ENCODE measurements around the gene TMEM45A.
"Not testable (repeated sequence)": the region's sequence is repeated elsewhere in the genome, so short reads cannot be mapped to it uniquely, and the experiment has no call there.

Gene TMEM45A, protein sequence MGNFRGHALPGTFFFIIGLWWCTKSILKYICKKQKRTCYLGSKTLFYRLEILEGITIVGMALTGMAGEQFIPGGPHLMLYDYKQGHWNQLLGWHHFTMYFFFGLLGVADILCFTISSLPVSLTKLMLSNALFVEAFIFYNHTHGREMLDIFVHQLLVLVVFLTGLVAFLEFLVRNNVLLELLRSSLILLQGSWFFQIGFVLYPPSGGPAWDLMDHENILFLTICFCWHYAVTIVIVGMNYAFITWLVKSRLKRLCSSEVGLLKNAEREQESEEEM

DNA sequence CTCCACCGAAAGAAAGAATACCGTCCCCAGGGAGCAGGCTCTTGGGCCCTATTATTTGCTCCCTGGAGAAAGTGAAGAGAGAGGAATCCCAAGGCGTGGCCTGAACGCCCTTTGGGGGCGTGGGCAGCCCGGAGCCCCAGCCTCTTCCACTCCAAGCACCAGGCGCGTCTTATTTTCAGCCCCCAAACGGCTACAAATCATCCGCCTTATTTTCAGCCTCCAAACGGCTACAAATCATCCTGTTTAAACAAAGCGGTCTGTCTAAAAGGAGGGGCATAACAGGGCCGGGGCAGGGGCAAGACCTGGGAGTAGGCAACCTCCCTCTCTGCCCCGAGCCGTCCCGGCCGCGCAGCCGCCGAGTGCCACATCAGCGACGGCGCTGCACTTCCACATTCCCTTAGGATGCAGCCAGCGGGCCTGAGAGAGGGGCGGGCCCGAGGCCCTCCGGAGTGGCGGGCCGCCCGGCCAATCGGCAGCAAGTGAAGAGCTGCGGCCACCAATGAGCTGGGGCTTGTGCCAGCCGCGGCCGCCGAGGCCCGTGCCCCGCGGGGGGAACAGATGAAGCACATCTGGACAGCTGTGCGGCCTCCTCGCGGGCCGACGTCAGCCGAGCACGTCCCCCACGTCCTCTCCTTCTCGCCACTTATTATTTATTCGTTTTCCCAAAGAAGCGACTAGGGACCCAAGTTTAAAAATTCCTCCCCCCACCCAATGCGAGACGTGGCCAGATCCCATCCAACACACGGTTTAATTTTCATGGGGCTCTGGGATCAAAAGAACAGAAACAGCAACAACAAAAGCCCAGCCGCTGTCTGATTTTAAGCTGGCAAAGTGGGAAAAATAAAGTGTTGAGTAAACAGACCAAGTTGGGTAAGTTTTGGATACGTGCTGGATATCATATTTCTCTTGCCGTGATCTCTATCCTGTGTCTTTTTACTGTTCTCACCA, at the start of gene TMEM45A:
Gene TMEM45A, plus strand, starts transcription at position 561 of the 948 bp plus-strand sequence. CDS start 62,593 bp downstream, outside the sequence.
- DNase-seq = peak; percentile 86

DNA sequence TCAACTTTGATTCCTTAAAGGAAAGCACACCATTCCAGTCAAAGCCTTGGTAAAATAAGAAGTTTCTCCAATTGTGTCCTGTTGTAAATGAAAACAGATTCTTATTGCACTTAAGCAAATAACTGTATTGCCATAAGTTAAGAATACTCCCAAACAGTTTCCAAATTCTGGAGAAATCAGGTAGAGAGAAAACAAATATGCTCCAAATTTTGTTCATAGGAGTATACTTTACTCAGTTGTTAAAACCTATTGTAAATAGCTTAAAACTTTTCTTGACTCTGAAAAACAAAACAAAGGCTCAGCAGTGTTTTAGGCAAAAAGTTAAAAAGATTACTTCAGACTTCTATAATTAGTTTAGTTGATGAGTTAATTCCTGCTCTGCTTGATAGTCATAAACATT, 48.7 kb upstream of the TMEM45A start:
- no peak for DNase-seq

DNA sequence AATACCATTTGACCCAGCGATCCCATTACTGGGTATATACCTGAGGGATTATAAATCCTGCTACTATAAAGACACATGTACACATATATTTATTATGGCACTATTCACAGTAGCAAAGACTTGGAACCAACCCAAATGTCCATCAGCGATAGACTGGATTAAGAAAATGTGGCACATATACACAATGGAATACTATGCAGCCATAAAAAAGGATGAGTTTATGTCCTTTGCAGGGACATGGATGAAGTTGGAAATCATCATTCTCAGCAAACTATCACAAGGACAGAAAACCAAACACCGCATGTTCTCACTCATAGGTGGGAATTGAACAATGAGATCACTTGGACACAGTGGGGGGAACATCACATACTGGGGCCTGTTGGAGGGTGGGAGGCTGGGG, 45.4 kb upstream of the TMEM45A start:
- DNase-seq = not testable (repeated sequence)

DNA sequence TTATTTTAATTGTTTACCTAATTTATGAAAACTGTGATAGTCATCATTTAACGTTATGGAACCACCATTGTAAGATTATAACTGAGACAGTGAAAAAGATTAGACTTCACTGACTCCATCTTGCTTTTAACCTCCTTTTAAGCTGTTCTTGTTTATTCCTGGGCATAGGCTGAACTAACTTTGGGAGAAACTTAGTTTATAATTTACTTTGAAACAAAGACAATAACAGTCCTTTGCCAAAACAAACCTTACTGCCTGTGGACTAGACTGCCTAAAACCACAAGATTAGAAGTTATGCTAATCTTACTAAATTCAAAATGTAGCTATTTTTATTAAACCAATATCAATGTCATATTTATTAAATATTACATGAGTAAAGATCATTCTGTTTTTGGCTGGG, 44.3 kb upstream of the TMEM45A start:
- DNase-seq = no peak

DNA sequence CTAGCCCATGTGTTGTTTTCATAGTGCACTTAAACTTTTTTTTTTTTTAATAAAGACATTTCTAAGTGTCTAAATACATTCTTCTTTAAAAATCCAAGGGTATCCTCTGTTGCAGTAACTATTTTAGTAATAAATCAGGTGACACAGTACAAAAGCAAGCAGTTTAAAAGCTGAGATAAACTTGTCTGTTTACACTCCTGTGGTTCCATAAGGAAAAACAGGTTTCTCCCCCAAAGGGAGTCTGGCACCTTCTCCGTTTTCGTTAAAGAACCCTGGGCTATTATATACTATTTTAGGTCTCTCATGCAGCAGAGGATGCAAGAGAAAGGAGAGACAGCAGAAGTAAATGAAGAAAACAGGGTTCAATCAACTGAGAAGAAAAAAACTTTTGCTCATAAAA, 43.2 kb upstream of the TMEM45A start:
- DNase-seq = no peak

DNA sequence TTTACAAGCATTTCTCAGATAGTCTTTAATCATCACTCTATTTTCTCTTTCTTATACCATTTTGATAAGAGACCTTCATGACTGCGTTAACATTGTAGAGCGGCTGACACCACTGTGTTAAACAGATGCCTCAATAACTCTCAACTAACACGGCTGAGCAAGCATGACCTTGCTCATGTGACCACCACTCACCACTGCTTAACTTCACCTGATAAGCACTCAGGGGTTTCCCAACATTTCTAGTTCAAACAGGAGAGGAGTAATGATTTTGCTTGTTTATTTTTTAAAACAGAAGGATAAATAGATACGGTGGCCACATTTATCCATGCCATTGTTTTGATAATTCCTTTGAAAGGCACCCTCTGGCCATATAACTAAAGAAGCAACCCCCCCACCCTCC, 37.7 kb upstream of the TMEM45A start:
- no peak for DNase-seq

DNA sequence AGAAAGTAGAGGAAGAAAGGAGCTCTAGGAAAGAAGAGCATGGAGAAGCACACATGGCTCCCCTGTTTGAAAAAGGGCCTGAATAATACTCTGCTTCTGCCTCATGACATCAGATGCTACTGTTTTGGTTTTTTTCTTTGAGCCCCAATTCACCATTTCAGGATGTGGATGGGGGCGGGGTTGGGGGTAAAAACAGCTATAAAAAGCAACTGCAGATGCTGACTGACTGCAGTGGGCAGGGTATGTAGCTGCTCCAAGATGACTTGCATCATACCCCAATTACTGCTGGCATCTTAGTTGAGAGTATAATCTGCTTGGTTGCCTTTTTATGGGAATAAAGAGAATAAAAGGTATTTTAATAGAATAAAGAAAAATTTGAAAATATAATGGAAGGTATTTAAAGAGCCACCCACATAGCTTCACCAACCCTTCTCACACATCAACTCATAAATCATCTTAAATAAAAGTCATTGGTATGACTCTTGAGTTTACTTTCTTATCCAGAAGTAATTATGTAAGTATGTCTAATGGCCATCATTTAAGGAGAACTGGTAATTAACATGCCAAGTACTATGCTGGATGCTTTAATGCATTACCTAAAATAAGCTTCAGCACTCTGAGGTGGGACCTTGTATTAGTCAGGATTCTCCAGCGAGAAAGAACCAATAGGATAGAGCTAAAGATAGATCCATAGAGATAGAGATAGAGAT, 36.4 kb upstream of the TMEM45A start:
- DNase-seq = no peak

DNA sequence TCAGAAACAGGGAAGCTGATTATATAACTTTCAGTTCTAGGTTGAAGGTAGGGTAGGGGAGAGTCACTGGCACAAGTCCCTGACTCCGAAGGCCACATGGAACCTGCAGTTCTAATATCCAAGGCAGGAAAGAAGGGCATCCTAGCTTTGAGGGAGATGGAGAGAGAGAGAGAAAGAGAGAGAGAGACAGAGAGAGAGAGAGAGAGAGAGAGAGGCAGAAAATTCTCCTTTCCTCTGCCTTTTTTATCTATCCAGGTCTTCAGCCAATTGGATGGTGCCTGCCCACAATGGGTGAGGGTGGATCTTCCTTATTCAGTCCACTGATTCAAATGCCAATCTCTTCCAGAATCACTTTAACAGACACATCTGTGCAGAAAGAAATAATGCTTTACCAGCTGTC, 35.7 kb upstream of the TMEM45A start:
- DNase-seq = no peak

DNA sequence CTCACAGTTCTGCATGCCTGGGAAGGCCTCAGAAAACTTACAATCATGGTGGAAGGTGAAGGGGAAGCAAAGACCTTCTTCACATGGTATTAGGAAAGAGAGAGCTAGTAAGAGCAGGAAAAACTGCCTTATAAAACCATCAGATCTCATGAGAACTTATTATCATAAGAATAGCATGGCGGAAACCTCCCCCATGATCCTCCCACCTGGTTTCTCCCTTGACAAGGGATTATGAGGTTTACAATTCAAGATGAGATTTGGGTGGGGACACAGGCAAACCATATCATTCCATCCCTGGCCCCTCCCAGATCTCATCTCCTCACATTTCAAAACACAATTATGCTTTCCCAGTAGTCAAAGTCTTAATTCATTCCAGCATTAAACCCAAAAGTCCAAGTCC, 34.6 kb upstream of the TMEM45A start:
- no peak for DNase-seq

DNA sequence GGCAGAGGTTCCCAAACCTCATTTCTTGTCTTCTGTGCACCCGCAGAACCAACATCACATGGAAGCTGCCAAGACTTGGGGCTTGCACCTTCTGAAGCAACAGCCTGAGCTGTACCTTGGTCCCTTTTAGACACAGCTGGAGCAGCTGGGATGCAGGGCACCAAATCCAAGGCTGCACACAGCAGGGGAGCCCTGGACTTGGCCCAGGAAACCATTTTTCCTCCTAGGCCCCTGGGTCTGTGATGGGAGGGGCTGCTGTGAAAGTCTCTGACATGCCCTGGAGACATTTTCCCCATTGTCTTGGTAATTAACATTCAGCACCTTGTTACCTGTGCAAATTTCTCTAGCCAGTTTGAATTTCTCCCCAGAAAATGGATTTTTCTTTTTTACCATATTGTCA, 33.6 kb upstream of the TMEM45A start:
- DNase-seq = no peak

DNA sequence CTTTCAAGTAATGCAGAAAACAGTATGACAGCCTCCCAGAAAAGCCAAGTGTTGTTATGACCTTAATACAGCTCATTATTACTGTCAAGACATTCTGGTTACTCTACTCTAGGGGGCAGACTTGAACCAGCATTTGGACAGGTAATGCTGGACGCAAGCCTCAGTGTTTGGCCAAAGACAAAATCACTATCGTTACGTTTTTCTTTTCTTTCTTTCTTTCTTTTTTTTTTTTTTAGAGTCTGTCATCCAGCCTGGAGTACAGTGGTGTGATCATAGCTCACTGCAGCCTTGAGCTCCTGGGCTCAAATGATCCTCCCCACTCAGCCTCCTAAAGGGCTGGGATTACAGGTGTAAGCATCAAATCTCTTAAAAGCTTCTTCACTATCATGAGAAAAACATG, 29.4 kb upstream of the TMEM45A start:
- DNase-seq = peak; percentile 37

DNA sequence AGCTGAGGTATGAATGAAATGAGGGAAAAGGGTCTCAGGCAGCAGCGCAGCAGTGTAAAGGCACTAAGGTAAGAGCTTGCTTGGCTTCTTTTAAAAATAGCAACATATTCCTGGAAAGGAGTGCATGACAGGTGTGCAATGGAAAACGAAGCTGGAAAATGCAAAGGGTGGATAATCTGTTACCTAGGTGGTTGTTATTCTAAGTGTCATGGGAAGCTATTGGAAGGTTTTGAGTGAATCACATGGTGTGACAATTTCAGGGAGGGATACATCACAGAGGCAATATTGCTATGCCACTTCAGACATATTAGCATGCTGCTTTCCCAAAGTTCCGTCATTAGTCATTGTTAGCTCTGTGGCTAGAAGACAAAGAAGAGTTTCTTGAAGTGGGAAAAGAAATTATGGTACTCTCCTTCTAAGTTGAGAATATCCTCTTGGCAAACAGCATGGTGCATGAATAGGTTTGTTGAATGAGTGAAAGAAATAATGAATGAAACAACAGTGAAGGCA, 28.7 kb upstream of the TMEM45A start:
- DNase-seq = no peak

DNA sequence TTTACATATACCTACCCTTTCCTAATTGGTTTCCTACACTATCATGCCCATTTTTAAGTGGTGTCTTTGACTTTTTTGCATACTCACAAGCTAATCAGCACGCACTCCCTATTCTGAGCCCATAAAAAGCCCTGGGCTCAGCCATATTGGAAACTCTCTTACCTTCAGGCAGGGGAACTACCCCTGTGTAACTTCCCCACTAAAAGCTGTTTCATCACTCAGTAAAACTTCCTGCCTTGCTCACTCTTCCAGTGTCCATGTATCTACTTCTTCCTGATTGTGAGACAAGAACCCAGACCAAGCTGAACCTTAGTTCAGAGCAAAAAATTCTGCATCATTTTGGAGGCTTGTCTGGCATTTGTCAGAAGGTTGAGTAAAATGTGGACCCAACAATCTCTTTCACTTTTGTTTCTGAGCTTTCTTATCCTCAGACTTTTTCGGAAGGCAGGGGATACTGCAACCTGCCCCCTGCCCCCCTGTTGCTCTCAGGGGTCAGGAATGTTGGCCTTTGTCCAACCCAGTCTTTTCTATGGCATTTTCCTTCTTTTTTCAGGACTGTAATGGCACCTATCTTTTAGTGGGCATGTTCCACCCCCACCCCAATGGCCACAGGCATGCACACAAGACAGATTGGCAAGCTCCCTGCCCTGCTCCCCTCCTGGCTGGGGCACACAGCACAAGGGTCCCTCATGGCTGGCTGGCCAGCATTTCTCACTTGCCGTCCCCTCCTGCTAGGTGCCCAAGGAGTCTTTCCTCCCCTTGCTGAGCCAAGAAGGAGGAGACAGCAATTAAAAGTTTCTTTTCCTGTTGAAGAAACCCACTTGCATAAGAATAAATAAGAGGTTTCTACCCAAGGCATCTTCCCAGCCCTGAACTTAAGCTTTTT, 26.3 kb upstream of the TMEM45A start:
- DNase-seq = no peak

DNA sequence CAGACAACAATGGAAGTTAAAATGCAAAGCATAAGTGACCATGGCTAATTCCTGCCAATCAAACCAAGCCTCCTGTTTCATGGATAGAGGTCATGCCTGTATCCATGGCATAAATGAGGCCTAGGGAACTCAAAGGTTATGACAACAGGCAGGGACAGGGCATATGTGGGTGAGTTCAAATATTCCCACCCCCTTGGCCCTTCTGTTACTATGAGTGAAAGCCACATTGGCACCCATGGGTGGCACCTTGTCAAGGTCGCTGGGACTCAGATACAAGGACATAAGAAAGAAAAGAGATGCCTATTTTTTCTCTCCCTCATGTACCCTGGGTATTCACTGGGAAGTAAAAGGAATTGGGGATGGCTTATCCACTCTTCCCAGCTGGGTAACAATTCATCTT, 25.3 kb upstream of the TMEM45A start:
- DNase-seq = no peak

DNA sequence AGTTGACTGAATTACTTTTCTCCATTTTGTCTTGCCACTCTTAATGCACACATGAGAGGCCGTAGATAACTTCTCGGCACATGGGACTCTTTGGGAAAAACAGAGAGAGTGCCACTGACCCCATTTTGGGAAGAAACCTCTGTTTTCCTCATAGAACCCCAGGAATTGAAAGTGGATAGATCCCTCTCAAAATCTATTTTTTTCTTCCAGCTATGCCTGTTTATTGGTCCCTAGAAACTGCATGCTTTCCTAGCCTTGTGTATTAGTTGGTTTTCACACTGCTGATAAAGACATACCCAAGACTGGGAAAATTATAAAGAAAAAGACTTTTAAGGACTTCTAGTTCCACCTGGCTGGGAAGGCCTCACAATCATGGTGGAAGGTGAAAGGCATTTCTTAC, 23.7 kb upstream of the TMEM45A start:
- DNase-seq = no peak

DNA sequence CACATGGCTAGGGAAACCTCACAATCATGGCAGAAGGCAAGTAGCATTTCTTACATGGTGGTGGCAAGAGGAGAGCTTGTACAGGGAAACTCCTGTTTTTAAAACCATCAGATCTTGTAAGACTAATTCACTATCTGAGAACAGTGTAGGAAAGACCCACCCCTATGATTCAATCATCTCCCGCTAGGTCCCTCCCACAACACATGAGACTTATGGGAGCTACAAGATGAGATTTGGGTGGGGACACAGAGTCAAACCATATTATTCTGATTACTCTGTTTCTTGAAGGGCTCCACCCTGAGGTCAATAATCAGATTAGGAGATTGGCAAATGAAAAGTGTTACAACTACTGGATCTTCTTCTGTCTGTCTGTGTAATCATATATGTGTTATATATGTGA, 21.5 kb upstream of the TMEM45A start:
- no peak for DNase-seq

DNA sequence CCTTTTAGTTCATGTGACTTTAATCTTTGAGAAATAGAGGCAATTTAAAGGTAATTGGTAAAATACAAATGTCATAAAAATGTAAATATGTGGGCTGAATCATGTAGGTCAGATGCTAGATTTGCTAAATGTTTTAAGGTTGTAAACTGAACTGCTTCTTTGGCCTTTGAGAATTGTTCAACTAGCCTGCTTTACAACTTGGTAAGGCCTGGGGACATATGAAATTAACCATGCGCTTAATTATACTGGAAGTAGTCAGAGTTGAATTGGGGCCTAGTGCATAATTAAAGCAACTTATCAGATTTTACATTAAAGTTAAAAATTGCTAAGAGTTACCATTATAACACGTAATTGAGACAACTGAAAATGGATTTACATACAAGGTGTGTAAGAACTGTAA, 21.0 kb upstream of the TMEM45A start:
- no peak for DNase-seq

DNA sequence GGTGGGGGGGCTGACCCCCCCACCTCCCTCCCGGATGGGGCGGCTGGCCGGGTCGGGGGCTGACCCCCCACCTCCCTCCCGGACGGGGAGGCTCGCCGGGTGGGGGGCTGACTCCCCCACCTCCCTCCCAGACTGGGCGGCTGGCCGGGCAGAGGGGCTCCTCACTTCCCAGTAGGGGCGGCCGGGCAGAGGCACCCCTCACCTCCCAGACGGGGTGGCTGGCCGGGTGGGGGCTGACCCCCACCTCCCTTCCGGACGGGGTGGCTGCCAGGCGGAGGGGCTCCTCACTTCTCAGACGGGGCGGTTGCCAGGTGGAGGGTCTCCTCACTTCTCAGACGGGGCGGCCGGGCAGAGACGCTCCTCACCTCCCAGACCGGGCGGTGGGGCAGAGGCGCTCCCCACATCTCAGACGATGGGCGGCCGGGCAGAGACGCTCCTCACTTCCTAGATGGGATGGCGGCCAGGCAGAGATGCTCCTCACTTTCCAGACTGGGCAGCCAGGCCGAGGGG, 14.5 kb upstream of the TMEM45A start:
- DNase-seq = not testable (repeated sequence)

DNA sequence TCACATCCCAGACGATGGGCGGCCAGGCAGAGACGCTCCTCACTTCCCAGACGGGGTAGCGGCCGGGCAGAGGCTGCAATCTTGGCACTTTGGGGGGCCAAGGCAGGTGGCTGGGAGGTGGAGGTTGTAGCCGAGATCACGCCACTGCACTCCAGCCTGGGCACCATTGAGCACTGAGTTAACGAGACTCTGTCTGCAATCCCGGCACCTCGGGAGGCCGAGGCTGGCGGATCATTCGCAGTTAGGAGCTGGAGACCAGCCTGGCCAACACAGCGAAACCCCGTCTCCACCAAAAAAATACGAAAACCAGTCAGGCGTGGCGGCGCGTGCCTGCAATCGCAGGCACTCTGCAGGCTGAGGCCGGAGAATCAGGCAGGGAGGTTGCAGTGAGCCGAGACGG, 13.9 kb upstream of the TMEM45A start:
- DNase-seq = not testable (repeated sequence)

DNA sequence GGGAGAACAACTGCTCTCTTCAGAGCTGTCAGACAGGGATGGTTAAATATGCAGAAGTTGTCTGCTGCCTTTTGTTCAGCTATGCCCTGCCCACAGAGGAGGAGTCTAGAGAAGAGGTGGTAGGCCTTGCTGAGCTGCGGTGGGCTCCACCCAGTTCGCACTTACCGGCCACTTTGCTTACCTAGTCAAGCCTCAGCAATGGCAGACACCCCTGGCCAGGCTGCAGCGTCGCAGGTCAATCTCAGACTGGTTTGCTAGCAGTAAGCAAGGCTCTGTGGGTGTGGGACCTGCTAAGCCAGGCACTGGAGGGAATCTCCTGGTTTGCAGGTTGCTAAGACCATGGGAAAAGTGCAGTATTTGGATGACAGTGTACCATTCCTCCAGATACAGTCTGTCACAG, 12.3 kb upstream of the TMEM45A start:
- DNase-seq = no peak

DNA sequence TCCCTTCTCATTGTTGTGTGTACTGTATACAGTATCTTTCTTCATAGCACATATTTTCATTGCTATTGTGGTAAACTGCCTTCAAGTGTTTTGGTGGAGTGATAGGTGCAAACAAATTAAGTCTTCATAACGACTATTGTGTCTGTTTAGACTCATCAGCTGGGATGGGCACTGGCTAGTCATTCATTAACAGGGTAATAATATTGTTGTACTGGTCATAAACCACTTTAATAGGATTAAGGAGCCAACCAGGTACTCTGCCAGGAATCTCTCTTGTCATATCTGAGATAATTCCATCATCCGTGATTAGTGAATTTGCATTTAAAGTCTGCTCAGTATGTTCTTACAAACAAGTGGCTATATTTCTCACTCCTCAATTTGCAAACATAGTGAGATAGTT, 10.2 kb upstream of the TMEM45A start:
- DNase-seq = no peak

DNA sequence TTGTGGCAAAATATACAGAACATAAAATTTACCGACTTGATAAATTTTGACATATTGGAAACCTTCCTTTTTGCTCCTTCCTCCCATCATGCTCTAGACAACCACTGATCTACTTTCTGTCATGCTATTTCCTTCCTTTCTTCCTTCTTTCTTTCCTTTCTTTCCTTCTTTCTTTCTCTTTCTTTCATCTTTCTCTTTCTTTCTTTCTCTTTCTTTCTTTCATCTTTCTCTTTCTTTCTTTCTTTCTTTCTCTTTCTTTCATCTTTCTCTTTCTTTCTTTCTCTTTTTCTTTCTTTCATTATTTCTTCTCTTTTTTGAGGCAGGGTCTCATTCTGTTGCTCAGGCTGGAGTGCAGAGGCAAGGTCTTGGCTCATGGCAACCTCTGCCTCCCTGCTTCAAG, 8.9 kb upstream of the TMEM45A start:
- no peak for DNase-seq

Measured in NCI-H510A treated with DMSO at 0.1 percent for 48 hours (cell line).